GM23248 (cell line): ENCODE measurements around the gene ANO2. TPM values are rescaled to one million over a fixed set of nuclear protein-coding genes. Genes with fewer than 3 reads are reported as not detected.

ENCODE experiments used
- DNase-seq: peaks from one replicate; pipeline ENCODE4 v3.0.0-alpha.2; 2015
- H2AFZ ChIP-seq: fragments of 200-600 bp; sonication (generic); 2 replicates; pipeline ENCODE4 v1.6.1; 2016; ENCODE audit warnings: antibody characterized with exemption
- H3F3A ChIP-seq: fragments of 200-600 bp; sonication (generic); 2 replicates; pipeline ENCODE4 v1.6.1; 2016; ENCODE audit warnings: mild to moderate bottlenecking, antibody characterized with exemption, mixed run types; ENCODE audit not compliant: insufficient read depth
- H3K27ac ChIP-seq: fragments of 200-600 bp; sonication (generic); 2 replicates; pipeline ENCODE4 v1.5.1; 2016; ENCODE audit warnings: mild to moderate bottlenecking
- H3K27me3 ChIP-seq: fragments of 200-600 bp; sonication (generic); replicated peaks from 2 replicates; pipeline ENCODE4 v1.6.1; 2016; ENCODE audit warnings: mild to moderate bottlenecking; ENCODE audit not compliant: insufficient read depth
- H3K36me3 ChIP-seq: fragments of 200-600 bp; sonication (generic); 2 replicates; pipeline ENCODE4 v1.6.1; 2016; ENCODE audit warnings: low read depth, mild to moderate bottlenecking
- H3K4me1 ChIP-seq: fragments of 200-600 bp; sonication (generic); 2 replicates; pipeline ENCODE4 v1.6.1; 2016; ENCODE audit warnings: mild to moderate bottlenecking; ENCODE audit not compliant: insufficient read depth
- H3K4me2 ChIP-seq: fragments of 200-600 bp; sonication (generic); one replicate; pipeline ENCODE4 v1.6.1; 2016; ENCODE audit warnings: mild to moderate bottlenecking; ENCODE audit not compliant: unreplicated experiment
- H3K4me3 ChIP-seq: fragments of 200-600 bp; sonication (generic); 2 replicates; pipeline ENCODE4 v1.5.1; 2016; ENCODE audit warnings: mild to moderate bottlenecking
- H3K79me2 ChIP-seq: fragments of 200-600 bp; sonication (generic); 2 replicates; pipeline ENCODE4 v1.6.1; 2016; ENCODE audit warnings: mild to moderate bottlenecking; ENCODE audit not compliant: insufficient read depth
- H3K9ac ChIP-seq: fragments of 200-600 bp; sonication (generic); 2 replicates; pipeline ENCODE4 v1.6.1; 2016; ENCODE audit warnings: mild to moderate bottlenecking
- H3K9me2 ChIP-seq: fragments of 200-600 bp; sonication (generic); 2 replicates; pipeline ENCODE4 v1.6.1; 2016; ENCODE audit warnings: mixed run types, mild to moderate bottlenecking, moderate library complexity; ENCODE audit not compliant: insufficient read depth
- H3K9me3 ChIP-seq: fragments of 200-600 bp; sonication (generic); one replicate; pipeline ENCODE4 v1.6.1; 2017; ENCODE audit warnings: low read depth
- H4K20me1 ChIP-seq: fragments of 200-600 bp; sonication (generic); 2 replicates; pipeline ENCODE4 v1.6.0; 2016; ENCODE audit not compliant: insufficient read depth
- EZH2 ChIP-seq: fragments of 200-600 bp; sonication (generic); IDR thresholded peaks from 2 replicates; pipeline ENCODE4 v1.6.1; 2018; ENCODE audit warnings: antibody characterized with exemption, mild to moderate bottlenecking; ENCODE audit not compliant: insufficient read depth, poor library complexity, severe bottlenecking
- EZH2phosphoT487 ChIP-seq: fragments of 200-600 bp; sonication (generic); IDR thresholded peaks from 2 replicates; pipeline ENCODE4 v1.6.1; 2018; ENCODE audit warnings: antibody characterized with exemption, moderate library complexity, mild to moderate bottlenecking, low read depth; ENCODE audit not compliant: insufficient read depth
- WGBS, 2 experiments: methylation state at CpG; one replicate each; pipeline ENCODE4 v1.1.6; 2015 to 2017; ENCODE audit warnings: low lambda C conversion rate in 2 of 2, low coverage in 1 of 2; ENCODE audit errors: missing lambda C conversion rate in 2 of 2; 5-methylcytosine and 5-hydroxymethylcytosine counted together
- in situ Hi-C: fragments of 300-500 bp; cut with MboI; formaldehyde crosslinking; loops from 2 replicates; pipeline ENCODE4 v1.15.0; 2020
- polyA plus RNA-seq: library from polyadenylated mRNA; unstranded; fragments of >200 nt; fragmentation: Nextera tagmentation; extraction: Ambion mirVana; gene quantifications from 2 replicates; pipeline ENCODE4 v1.2.1, GENCODE V29; 2016
- total RNA-seq: library from RNA; depleted of rRNA; stranded (reverse); fragments of >200 nt; shearing (Covaris generic); gene quantifications from 2 replicates; pipeline ENCODE4 v1.2.3, GENCODE V29; 2014

ANO2 gene
- total and polyA plus RNA-seq, 2 experiments from 2014 or later = not detected

DNA sequence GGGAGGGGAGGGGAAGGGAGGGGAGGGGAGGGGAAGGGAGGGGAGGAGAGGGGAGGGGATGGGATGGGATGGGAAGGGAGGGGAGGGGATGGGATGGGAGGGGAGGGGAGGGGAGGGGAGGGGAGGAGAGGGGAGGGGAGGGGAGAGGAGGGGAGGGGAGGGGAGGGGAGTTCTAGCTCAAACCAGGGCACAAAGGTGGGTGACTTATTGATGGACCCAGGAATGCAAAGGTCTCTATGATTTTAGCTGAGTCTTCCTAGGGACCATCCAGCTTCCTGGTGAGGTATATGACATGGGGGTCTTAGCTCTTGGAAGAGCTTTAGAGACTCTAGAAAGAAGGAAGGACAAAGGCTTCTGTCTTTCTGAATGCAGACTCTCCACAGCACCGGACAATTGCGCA is 42.3 kb downstream of the ANO2 start:
- in situ Hi-C loops = no loop called here
- TF ChIP-seq EZH2phosphoT487 (no peak), EZH2 (no peak)
- no peaks in the 10 kb centered on the region for H3K9me2 ChIP-seq
- WGBS, 2 experiments = 98 to 100% methylated on average over 2 of the region's 2 CpGs
- no peaks in the 10 kb centered on the region for H3K79me2 ChIP-seq
- no peak for DNase-seq
- H4K20me1 ChIP-seq = no peaks in the 10 kb centered on the region
- H3F3A ChIP-seq = no peaks in the 10 kb centered on the region
- no peaks in the 10 kb centered on the region; the same call in 1 of the 2 replicates for H3K27me3 ChIP-seq
- H3K4me3 ChIP-seq = no peak overlapping the region
- H3K36me3 ChIP-seq = no peaks in the 10 kb centered on the region
- H3K9ac ChIP-seq = no peak overlapping the region
- H2AFZ ChIP-seq = no peak overlapping the region
- H3K4me2 ChIP-seq = no peak overlapping the region
- no peaks in the 10 kb centered on the region for H3K9me3 ChIP-seq
- no peak overlapping the region for H3K27ac ChIP-seq
- H3K4me1 ChIP-seq = no peaks in the 10 kb centered on the region

DNA sequence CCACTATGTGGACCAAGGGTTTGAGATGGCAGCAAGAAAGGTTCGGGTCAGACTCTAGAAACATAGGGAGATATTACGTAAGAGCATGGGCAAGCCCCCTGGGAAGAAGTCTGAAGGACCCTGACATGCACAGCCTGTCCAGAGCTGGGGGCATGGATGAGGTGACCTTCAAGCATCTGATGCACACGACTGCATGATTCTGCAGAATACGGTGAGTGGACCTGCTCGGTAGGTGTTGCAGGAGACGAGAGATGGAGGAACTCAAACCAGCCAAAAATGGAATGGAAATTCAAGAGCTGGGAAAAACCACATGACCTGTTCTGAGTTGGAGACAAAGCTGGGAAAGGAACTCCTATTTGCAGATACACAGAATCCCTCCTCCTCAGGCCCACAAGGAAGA is 43.6 kb downstream of the ANO2 start:
- Histone ChIP-seq H4K20me1 (no peaks in the 10 kb centered on the region), H3K36me3 (no peaks in the 10 kb centered on the region), H3K9ac (no peak overlapping the region), H3K27ac (no peak overlapping the region), H3F3A (no peaks in the 10 kb centered on the region), H3K9me3 (no peaks in the 10 kb centered on the region), H3K4me3 (no peak overlapping the region), H3K4me1 (no peaks in the 10 kb centered on the region), H3K4me2 (no peak overlapping the region), H3K79me2 (no peaks in the 10 kb centered on the region), H3K27me3 (no peaks in the 10 kb centered on the region; the same call in 1 of the 2 replicates), H2AFZ (no peak overlapping the region), H3K9me2 (no peaks in the 10 kb centered on the region)
- DNase-seq = no peak
- no peak for TF ChIP-seq EZH2
- TF ChIP-seq EZH2phosphoT487 = no peak
- WGBS, 2 experiments = 72% methylated on average over 6 of the region's 6 CpGs
- in situ Hi-C loops = no loop called here

GRCh38 chr12:5900533-5901205 is 44.4 kb downstream of the ANO2 start:
- H3K36me3 ChIP-seq = no peaks in the 10 kb centered on the region
- no peaks in the 10 kb centered on the region for H3K9me3 ChIP-seq

GRCh38 chr12:5900076-5900475 is 45.0 kb downstream of the ANO2 start:
- Histone ChIP-seq H3K27ac (no peak overlapping the region), H3K4me1 (no peaks in the 10 kb centered on the region), H3K9ac (no peak overlapping the region), H3K36me3 (no peaks in the 10 kb centered on the region), H3F3A (no peaks in the 10 kb centered on the region), H3K9me3 (no peaks in the 10 kb centered on the region), H3K4me3 (no peak overlapping the region), H3K9me2 (no peaks in the 10 kb centered on the region), H3K27me3 (no peaks in the 10 kb centered on the region; the same call in 1 of the 2 replicates), H3K79me2 (no peaks in the 10 kb centered on the region), H2AFZ (no peak overlapping the region), H4K20me1 (no peaks in the 10 kb centered on the region), H3K4me2 (no peak overlapping the region)
- in situ Hi-C loops = no loop called here
- DNase-seq = no peak
- TF ChIP-seq EZH2phosphoT487 = no peak
- TF ChIP-seq EZH2 = no peak
- WGBS, 2 experiments = 6 to 8% methylated on average over 4 of the region's 4 CpGs

More at GRCh38 chr12:5900533-5901205, 44.4 kb downstream of the ANO2 start:
- Histone ChIP-seq H3K9ac (no peak overlapping the region), H3K4me3 (no peak overlapping the region), H3F3A (no peaks in the 10 kb centered on the region), H2AFZ (no peak overlapping the region), H4K20me1 (no peaks in the 10 kb centered on the region), H3K79me2 (no peaks in the 10 kb centered on the region), H3K27me3 (no peaks in the 10 kb centered on the region; the same call in 1 of the 2 replicates), H3K4me2 (no peak overlapping the region), H3K4me1 (no peaks in the 10 kb centered on the region), H3K27ac (no peak overlapping the region), H3K9me2 (no peaks in the 10 kb centered on the region)
- WGBS, 2 experiments = 31 to 35% methylated on average over 15 of the region's 15 CpGs
- TF ChIP-seq EZH2phosphoT487 (no peak), EZH2 (no peak)
- in situ Hi-C loops = no loop called here
- no peak for DNase-seq

DNA sequence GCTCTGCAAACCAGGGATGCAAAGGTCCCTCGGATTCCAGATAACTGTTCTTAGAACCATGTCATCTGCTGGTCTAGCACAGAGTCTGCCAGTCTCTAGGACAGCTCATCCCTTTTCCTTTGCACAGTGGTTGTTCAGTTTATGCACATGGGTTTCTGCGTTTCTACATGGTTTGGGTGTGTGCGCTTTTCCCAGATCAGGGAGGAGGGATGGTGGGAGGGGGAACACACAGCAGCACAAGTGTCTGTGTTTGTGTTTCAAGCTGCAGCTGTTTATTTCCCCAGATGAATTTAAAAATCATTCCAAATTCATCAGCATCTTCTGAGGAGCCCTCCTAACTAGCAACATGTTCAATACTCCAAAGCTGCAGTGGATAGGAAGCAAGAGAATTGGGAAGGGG is 45.4 kb downstream of the ANO2 start:
- no peaks in the 10 kb centered on the region for H3K36me3 ChIP-seq
- H3K27me3 ChIP-seq = no peaks in the 10 kb centered on the region; the same call in 1 of the 2 replicates
- no peak overlapping the region for H3K4me2 ChIP-seq
- H3K9ac ChIP-seq = no peak overlapping the region
- no peaks in the 10 kb centered on the region for H3K9me3 ChIP-seq
- H3K4me3 ChIP-seq = no peak overlapping the region
- H3K4me1 ChIP-seq = no peaks in the 10 kb centered on the region
- H4K20me1 ChIP-seq = no peaks in the 10 kb centered on the region
- no peak overlapping the region for H3K27ac ChIP-seq
- in situ Hi-C loops = no loop called here
- H2AFZ ChIP-seq = no peak overlapping the region
- 0% methylated on average over 3 of the region's 3 CpGs for WGBS, 2 experiments
- no peak for DNase-seq
- H3K79me2 ChIP-seq = no peaks in the 10 kb centered on the region
- no peaks in the 10 kb centered on the region for H3K9me2 ChIP-seq
- no peaks in the 10 kb centered on the region for H3F3A ChIP-seq
- TF ChIP-seq EZH2phosphoT487 (no peak), EZH2 (no peak)
